ENCODE results near the gene PAPPA.

DNA sequence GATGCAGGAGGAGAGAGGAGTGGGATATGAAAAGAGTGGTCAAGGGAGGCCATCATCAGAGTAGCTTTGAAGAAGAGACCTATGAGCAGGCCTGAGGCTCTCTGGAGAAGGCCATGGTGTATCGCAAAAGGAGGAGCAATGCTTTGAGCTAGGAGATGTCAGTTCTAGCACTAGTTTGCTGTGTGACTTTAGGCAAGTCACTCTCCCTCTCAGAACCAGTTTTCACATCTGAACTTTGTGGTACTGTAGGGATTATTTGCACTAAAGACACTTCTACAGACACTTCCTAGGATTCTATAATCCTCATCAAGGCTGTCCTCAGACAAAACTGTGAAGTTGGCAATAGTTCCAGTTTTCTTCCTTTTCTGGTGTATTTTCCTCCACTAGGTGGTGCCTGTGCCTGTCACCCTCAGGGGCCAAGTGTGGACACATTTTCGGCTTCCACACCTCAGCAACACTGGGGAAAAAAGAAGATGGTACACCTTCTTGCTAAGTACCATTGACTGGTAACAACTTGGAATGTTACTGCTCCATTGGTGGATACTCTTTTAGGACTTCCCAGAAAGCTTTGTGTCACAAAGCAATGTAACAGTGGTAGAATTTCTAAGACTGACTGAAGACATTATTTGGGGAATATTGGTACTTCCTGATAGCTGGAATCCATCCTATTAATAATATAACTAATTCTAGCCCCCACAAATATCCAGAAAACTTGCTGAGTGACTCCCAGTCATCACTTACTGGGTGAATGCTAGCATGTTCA is 9.9 kb downstream of the PAPPA start:
- TF ChIP-seq POLR2A (IDR thresholded peaks at IDR 0.05), result no peak
- TF ChIP-seq, protein P1, sequence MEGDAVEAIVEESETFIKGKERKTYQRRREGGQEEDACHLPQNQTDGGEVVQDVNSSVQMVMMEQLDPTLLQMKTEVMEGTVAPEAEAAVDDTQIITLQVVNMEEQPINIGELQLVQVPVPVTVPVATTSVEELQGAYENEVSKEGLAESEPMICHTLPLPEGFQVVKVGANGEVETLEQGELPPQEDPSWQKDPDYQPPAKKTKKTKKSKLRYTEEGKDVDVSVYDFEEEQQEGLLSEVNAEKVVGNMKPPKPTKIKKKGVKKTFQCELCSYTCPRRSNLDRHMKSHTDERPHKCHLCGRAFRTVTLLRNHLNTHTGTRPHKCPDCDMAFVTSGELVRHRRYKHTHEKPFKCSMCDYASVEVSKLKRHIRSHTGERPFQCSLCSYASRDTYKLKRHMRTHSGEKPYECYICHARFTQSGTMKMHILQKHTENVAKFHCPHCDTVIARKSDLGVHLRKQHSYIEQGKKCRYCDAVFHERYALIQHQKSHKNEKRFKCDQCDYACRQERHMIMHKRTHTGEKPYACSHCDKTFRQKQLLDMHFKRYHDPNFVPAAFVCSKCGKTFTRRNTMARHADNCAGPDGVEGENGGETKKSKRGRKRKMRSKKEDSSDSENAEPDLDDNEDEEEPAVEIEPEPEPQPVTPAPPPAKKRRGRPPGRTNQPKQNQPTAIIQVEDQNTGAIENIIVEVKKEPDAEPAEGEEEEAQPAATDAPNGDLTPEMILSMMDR (IDR thresholded peaks at IDR 0.05), result peak in 3 of 6 experiments; percentile 11 to 35 (median 32)

All from Peyer's patch (tissue), 4 donors.